SK-N-DZ (cell line): ENCODE results near the gene CREBRF.
"Not testable (repeated sequence)": the region's sequence is repeated elsewhere in the genome, so short reads cannot be mapped to it uniquely, and the experiment has no call there.

Experiments used
- DNase-seq: peaks from one replicate; pipeline ENCODE4 v3.0.0-alpha.2; 2015; ENCODE audit warnings: low spot score
- small RNA-seq, 2 experiments: library from RNA; depleted of rRNA; stranded (forward); fragments of <200 nt; gene quantifications; one replicate each; pipeline ENCODE3, GENCODE V24; 2014

Gene CREBRF

GRCh38 chr5:173154619-173155018 lies 98.5 kb downstream of the CREBRF start:
- not testable (repeated sequence) for DNase-seq

GRCh38 chr5:173155912-173156311 lies 99.8 kb downstream of the CREBRF start:
- DNase-seq = no peak

- DNase-seq = no peak
Observed at GRCh38 chr5:173158366-173158765, 102.2 kb downstream of the CREBRF start.

GRCh38 chr5:173159256-173159655 lies 103.1 kb downstream of the CREBRF start:
- no peak for DNase-seq

GRCh38 chr5:173161148-173161547 lies 105.0 kb downstream of the CREBRF start:
- DNase-seq = no peak

- no peak for DNase-seq
Observed at GRCh38 chr5:173163219-173163618, 107.1 kb downstream of the CREBRF start.

GRCh38 chr5:173165177-173166016 lies 109.2 kb downstream of the CREBRF start:
- no peak for DNase-seq

- DNase-seq = no peak
Observed at GRCh38 chr5:173172166-173172565, 116.0 kb downstream of the CREBRF start.

- DNase-seq = no peak
Observed at GRCh38 chr5:173175523-173175922, 119.4 kb downstream of the CREBRF start.

- no peak for DNase-seq
Observed at GRCh38 chr5:173178369-173178910, 122.3 kb downstream of the CREBRF start.

- DNase-seq = no peak
Observed at GRCh38 chr5:173180331-173180730, 124.2 kb downstream of the CREBRF start.

GRCh38 chr5:173187054-173187743 lies 131.0 kb downstream of the CREBRF start:
- DNase-seq = no peak

- no peak for DNase-seq
Observed at GRCh38 chr5:173188280-173188679, 132.1 kb downstream of the CREBRF start.

Small RNA genes within 50 kb of the gene (small RNA-seq; reads per million reads assigned to genes)
- gene RF00019 (0 reads per million in 2 experiments), gene SNORA74B (19.6 to 21.1 reads per million in 2 experiments)
